ENCODE measurements around the gene TRIM16. TPM values are rescaled to one million over a fixed set of nuclear protein-coding genes. Genes with fewer than 3 reads are reported as not detected.

The TRIM16 gene
- total RNA-seq, 4 donors from 2014 or later, result 102 to 208 (median 167) TPM

DNA sequence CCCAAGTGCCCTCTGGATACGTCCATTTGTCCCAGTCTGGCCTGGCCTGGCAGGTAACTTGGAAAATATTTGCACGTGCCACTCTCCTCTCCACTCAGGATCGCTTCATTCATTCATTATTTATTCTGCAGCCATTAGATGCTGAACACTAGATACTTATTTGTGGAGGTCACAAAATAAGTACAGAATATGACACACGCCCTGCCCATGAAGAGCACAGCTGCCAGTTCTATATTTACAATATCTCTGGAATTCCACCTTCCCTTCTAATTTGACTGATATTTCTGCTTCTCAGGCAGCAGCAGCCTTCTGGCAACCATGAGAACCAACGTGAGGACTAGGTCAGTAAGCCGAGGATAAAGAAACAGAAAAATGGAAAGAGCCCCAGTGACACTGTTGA lies 20.9 kb downstream of the TRIM16 start:
- intact Hi-C loops (cut with DNase I), result no loop called here
- no peak for TF ChIP-seq POLR2A (IDR thresholded peaks at IDR 0.05)
- TF ChIP-seq, protein P1, sequence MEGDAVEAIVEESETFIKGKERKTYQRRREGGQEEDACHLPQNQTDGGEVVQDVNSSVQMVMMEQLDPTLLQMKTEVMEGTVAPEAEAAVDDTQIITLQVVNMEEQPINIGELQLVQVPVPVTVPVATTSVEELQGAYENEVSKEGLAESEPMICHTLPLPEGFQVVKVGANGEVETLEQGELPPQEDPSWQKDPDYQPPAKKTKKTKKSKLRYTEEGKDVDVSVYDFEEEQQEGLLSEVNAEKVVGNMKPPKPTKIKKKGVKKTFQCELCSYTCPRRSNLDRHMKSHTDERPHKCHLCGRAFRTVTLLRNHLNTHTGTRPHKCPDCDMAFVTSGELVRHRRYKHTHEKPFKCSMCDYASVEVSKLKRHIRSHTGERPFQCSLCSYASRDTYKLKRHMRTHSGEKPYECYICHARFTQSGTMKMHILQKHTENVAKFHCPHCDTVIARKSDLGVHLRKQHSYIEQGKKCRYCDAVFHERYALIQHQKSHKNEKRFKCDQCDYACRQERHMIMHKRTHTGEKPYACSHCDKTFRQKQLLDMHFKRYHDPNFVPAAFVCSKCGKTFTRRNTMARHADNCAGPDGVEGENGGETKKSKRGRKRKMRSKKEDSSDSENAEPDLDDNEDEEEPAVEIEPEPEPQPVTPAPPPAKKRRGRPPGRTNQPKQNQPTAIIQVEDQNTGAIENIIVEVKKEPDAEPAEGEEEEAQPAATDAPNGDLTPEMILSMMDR (IDR thresholded peaks at IDR 0.05), result no peak
- DNase-seq, result no peak
- peaks cover 18 to 23% (median 21%) of the 10 kb centered on the region in 3 donors for H3K4me1 ChIP-seq
- no peak overlapping the region for H3K4me3 ChIP-seq
- 90 to 96% methylated on average over 6 of the region's 6 CpGs for WGBS, 2 donors
- H3K9me3 ChIP-seq, result no peaks in the 10 kb centered on the region
- no peaks in the 10 kb centered on the region for H3K27me3 ChIP-seq
- H3K27ac ChIP-seq, result no peak overlapping the region
- H3K36me3 ChIP-seq, result peaks cover 0 to 14% (median 6%) of the 10 kb centered on the region in 3 donors

DNA sequence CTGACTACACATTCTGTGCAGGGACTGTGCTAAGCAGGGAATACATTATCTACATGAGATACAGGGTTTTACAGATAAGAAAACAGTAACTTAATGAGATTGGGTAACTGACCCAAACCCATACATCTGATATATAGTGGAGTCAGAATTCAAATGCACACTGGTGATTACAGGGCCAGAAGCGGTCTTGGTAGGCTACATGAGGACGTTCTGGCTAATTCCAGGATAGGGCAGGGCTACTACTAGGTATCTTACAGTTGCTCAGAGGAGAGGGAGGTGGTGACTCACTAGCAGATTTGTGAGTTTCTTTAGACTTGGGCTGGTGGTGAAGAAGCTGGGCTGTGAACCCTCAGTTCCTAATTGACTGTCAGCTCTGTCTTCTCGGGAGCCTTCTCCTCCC lies 21.4 kb downstream of the TRIM16 start:
- Histone ChIP-seq H3K9me3 (no peaks in the 10 kb centered on the region), H3K4me3 (no peak overlapping the region), H3K4me1 (peaks cover 18 to 28% (median 21%) of the 10 kb centered on the region in 3 donors), H3K27me3 (no peaks in the 10 kb centered on the region), H3K27ac (no peak overlapping the region), H3K36me3 (peaks cover 0 to 14% (median 6%) of the 10 kb centered on the region in 3 donors)
- 86 to 91% methylated on average over 3 of the region's 3 CpGs for WGBS, 2 donors
- no peak for DNase-seq
- intact Hi-C loops (cut with DNase I), result no loop called here
- TF ChIP-seq, protein P1 (IDR thresholded peaks at IDR 0.05), result no peak
- TF ChIP-seq POLR2A (IDR thresholded peaks at IDR 0.05), result no peak

DNA sequence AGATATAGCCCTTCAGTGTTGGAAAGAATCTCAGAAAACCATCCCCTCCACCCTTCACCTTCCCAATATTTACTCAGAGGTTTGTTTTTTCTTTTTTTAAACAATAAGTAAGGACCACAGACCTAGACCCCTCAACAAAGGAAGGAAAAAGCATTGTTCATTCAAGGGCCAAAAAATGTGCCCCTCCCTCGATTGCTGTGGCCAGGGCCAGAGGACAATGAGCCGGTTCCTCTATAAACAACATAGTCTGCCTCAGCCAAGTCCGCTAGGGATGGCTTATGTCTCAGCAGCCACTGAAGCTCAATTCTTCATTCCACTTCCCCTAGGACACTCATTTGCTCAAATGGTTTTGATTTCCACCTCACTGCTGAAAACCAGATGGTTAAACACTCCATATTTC lies 24.0 kb downstream of the TRIM16 start:
- Histone ChIP-seq H3K27ac (peak overlapping the region; percentile 61 to 83 (median 75)), H3K4me3 (no peak overlapping the region), H3K36me3 (peaks cover 0 to 14% (median 6%) of the 10 kb centered on the region in 3 donors), H3K4me1 (peaks cover 18 to 49% (median 21%) of the 10 kb centered on the region in 3 donors), H3K27me3 (no peaks in the 10 kb centered on the region), H3K9me3 (no peaks in the 10 kb centered on the region)
- TF ChIP-seq POLR2A (IDR thresholded peaks at IDR 0.05), result no peak
- TF ChIP-seq, protein P1 (IDR thresholded peaks at IDR 0.05), result no peak
- WGBS, 2 donors, result 38 to 46% methylated on average over 3 of the region's 3 CpGs
- intact Hi-C loops (cut with DNase I), result no loop called here
- DNase-seq, result no peak

DNA sequence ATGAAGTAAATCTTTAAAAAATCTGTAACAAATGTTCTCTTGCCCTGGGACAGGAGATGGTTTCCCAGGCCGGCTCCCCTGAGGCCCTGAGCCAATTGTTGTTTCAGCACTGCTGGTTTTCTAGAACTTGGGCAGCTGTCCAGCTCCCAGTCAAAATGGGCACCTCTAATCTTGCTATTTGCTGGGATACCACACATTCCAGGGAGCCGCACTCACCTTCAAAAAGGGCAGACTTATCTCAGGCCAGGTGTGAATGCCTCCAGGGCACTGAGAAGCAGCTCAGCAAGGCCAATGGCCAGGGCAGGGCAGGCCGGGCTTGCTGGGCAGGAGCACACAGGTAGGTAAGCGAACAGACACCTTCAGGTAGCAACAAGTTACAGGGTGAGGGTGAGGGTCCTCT lies 24.4 kb downstream of the TRIM16 start:
- intact Hi-C loops (cut with DNase I), result no loop called here
- WGBS, 2 donors, result 33 to 47% methylated on average over 1 to 4 of the region's 4 CpGs
- Histone ChIP-seq H3K36me3 (peaks cover 0 to 13% (median 6%) of the 10 kb centered on the region in 3 donors), H3K4me1 (peaks cover 18 to 54% (median 21%) of the 10 kb centered on the region in 3 donors), H3K4me3 (no peak overlapping the region), H3K9me3 (no peaks in the 10 kb centered on the region), H3K27me3 (no peaks in the 10 kb centered on the region), H3K27ac (peak overlapping the region; percentile 61 to 83 (median 75))
- no peak for DNase-seq
- TF ChIP-seq, protein P1 (IDR thresholded peaks at IDR 0.05), result no peak
- TF ChIP-seq POLR2A (IDR thresholded peaks at IDR 0.05), result no peak

DNA sequence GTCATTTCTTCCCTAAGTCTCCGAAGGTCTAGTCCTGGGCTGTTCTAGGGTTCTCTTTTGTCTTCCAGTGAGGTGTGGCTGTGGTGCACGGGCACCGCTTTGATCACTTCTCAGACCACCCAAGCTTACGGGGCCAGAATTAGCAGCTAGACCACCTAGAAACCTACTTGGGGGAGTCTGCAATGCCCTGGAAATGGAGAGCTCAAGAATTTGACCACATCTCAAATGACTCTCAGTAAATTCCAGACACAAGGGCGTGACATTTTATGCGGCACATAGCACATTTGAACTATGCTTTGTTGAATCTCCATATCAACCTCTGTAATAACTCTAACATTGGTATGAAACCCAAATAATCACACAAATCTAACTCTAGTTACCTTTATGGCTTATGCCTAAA lies 24.9 kb downstream of the TRIM16 start:
- H3K27me3 ChIP-seq, result no peaks in the 10 kb centered on the region
- H3K27ac ChIP-seq, result peak overlapping the region; percentile 61 to 83 (median 75)
- peaks cover 0 to 10% (median 6%) of the 10 kb centered on the region in 3 donors for H3K36me3 ChIP-seq
- H3K9me3 ChIP-seq, result no peaks in the 10 kb centered on the region
- intact Hi-C loops (cut with DNase I), result no loop called here
- 86 to 94% methylated on average over 6 of the region's 6 CpGs for WGBS, 2 donors
- no peak overlapping the region for H3K4me3 ChIP-seq
- no peak for DNase-seq
- peaks cover 18 to 57% (median 21%) of the 10 kb centered on the region in 3 donors for H3K4me1 ChIP-seq
- TF ChIP-seq, protein P1 (IDR thresholded peaks at IDR 0.05), result no peak
- no peak for TF ChIP-seq POLR2A (IDR thresholded peaks at IDR 0.05)

All from esophagus squamous epithelium (tissue), 5 donors.